ENCODE measurements around the gene ROBO2.

DNA sequence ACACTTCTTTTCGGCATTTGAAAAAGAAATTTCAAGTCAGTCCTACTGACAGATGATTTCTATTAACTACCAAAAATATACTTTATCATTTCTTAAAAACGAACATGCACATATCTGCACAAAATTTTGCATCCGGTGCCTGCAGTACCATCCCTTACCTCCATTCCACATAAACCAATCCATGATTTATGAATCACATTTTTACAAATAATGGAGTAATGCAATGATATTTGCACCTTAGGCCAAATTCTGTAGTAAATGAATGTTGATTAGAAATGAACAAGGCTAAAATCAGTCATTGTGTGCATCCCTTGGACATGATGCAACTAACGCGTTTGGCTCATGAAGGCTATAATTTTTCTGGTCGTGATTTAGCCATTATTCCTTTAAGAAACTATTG lies 46.5 kb downstream of the ROBO2 start:
- TF ChIP-seq, protein P1, sequence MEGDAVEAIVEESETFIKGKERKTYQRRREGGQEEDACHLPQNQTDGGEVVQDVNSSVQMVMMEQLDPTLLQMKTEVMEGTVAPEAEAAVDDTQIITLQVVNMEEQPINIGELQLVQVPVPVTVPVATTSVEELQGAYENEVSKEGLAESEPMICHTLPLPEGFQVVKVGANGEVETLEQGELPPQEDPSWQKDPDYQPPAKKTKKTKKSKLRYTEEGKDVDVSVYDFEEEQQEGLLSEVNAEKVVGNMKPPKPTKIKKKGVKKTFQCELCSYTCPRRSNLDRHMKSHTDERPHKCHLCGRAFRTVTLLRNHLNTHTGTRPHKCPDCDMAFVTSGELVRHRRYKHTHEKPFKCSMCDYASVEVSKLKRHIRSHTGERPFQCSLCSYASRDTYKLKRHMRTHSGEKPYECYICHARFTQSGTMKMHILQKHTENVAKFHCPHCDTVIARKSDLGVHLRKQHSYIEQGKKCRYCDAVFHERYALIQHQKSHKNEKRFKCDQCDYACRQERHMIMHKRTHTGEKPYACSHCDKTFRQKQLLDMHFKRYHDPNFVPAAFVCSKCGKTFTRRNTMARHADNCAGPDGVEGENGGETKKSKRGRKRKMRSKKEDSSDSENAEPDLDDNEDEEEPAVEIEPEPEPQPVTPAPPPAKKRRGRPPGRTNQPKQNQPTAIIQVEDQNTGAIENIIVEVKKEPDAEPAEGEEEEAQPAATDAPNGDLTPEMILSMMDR (conservative IDR thresholded peaks at IDR 0.05) = no peak; the same call in 1 of the 2 replicates
- TF ChIP-seq ZFX (IDR thresholded peaks at IDR 0.05) = no peak
